Left ventricle myocardium inferior (tissue), 1 donor: ENCODE data around the gene KIAA1328. TPM values are rescaled to one million over a fixed set of nuclear protein-coding genes. Genes with fewer than 3 reads are reported as not detected.

ENCODE experiments used
- DNase-seq: peaks from one replicate; pipeline ENCODE4 v3.0.0-alpha.2; 2020
- H3K27ac ChIP-seq: fragments of 200-600 bp; replicated peaks from 2 replicates; pipeline ENCODE4 v1.8.0; 2021
- H3K27me3 ChIP-seq: fragments of 200-600 bp; 2 replicates; pipeline ENCODE4 v1.8.0; 2021; ENCODE audit warnings: low read depth
- H3K36me3 ChIP-seq: fragments of 200-600 bp; 2 replicates; pipeline ENCODE4 v1.8.0; 2021
- H3K4me1 ChIP-seq: fragments of 200-600 bp; 2 replicates; pipeline ENCODE4 v1.8.0; 2021
- H3K4me3 ChIP-seq: fragments of 200-600 bp; 2 replicates; pipeline ENCODE4 v1.8.0; 2021; ENCODE audit warnings: mild to moderate bottlenecking, moderate library complexity
- H3K9me3 ChIP-seq: fragments of 200-600 bp; replicated peaks from 2 replicates; pipeline ENCODE4 v1.8.0; 2021
- CTCF ChIP-seq: fragments of 200-600 bp; IDR thresholded peaks from 2 replicates; pipeline ENCODE4 v1.8.0; 2021; ENCODE audit warnings: antibody characterized with exemption, mild to moderate bottlenecking, borderline replicate concordance
- intact Hi-C: fragments of 100-400 bp; cut with micrococcal nuclease; formaldehyde crosslinking; loops from one replicate; pipeline ENCODE4 v1.11.0; 2022
- total RNA-seq: library from RNA; stranded (reverse); fragmentation: NEBNext Ultra II Directional; extraction: Animal tissue kit (Norgen Biotek cat#: 25700); gene quantifications from one replicate; pipeline ENCODE4 v1.2.1, GENCODE V29; 2021
- donor health status: DM: no; HTN: yes; CAD: no; lungs with severe emphysema.

KIAA1328 gene
- total RNA-seq, 1 donor from 2014 or later, result 4.0 TPM

GRCh38 chr18:36811430-36811829 is 17.5 kb upstream of the KIAA1328 start:
- Histone ChIP-seq H3K27ac (no peak overlapping the region), H3K4me3 (no peak overlapping the region), H3K36me3 (peaks cover 7% of the 10 kb centered on the region), H3K4me1 (peaks cover 28% of the 10 kb centered on the region), H3K9me3 (no peaks in the 10 kb centered on the region), H3K27me3 (no peaks in the 10 kb centered on the region)
- no peak for TF ChIP-seq CTCF
- no peak for DNase-seq
- intact Hi-C loops, result loop anchor here (10.0 kb wide), 1 partner anchor 57 kb away; no protein-coding TSS in a partner anchor

GRCh38 chr18:36811955-36812354 is 17.0 kb upstream of the KIAA1328 start:
- intact Hi-C loops, result loop anchor here (10.0 kb wide), 1 partner anchor 57 kb away; no protein-coding TSS in a partner anchor

GRCh38 chr18:36812678-36813077 is 16.2 kb upstream of the KIAA1328 start:
- no peak for TF ChIP-seq CTCF
- peaks cover 32% of the 10 kb centered on the region for H3K4me1 ChIP-seq
- DNase-seq, result no peak
- no peak overlapping the region for H3K27ac ChIP-seq
- peaks cover 8% of the 10 kb centered on the region for H3K36me3 ChIP-seq
- H3K9me3 ChIP-seq, result no peaks in the 10 kb centered on the region
- H3K27me3 ChIP-seq, result no peaks in the 10 kb centered on the region
- H3K4me3 ChIP-seq, result no peak overlapping the region
- intact Hi-C loops, result loop anchor here (10.0 kb wide), 1 partner anchor 58 kb away; no protein-coding TSS in a partner anchor

More at GRCh38 chr18:36811955-36812354, 17.0 kb upstream of the KIAA1328 start:
- Histone ChIP-seq H3K27ac (no peak overlapping the region), H3K4me1 (peaks cover 30% of the 10 kb centered on the region), H3K36me3 (peaks cover 7% of the 10 kb centered on the region), H3K4me3 (no peak overlapping the region), H3K27me3 (no peaks in the 10 kb centered on the region), H3K9me3 (no peaks in the 10 kb centered on the region)
- no peak for TF ChIP-seq CTCF
- DNase-seq, result no peak

GRCh38 chr18:36813101-36813775 is 15.7 kb upstream of the KIAA1328 start:
- H3K4me3 ChIP-seq, result no peak overlapping the region
- peaks cover 14% of the 10 kb centered on the region for H3K36me3 ChIP-seq
- no peak for DNase-seq
- peaks cover 32% of the 10 kb centered on the region for H3K4me1 ChIP-seq
- H3K27ac ChIP-seq, result no peak overlapping the region
- no peak for TF ChIP-seq CTCF
- no peaks in the 10 kb centered on the region for H3K9me3 ChIP-seq
- intact Hi-C loops, result loop anchor here (10.0 kb wide), 1 partner anchor 58 kb away; no protein-coding TSS in a partner anchor
- H3K27me3 ChIP-seq, result no peaks in the 10 kb centered on the region

GRCh38 chr18:36813824-36814223 is 15.1 kb upstream of the KIAA1328 start:
- H3K9me3 ChIP-seq, result no peaks in the 10 kb centered on the region
- H3K4me1 ChIP-seq, result peaks cover 32% of the 10 kb centered on the region
- intact Hi-C loops, result loop anchor here (10.0 kb wide), 1 partner anchor 59 kb away; no protein-coding TSS in a partner anchor
- H3K4me3 ChIP-seq, result no peak overlapping the region
- TF ChIP-seq CTCF, result no peak
- H3K27ac ChIP-seq, result no peak overlapping the region
- no peaks in the 10 kb centered on the region for H3K27me3 ChIP-seq
- H3K36me3 ChIP-seq, result peaks cover 19% of the 10 kb centered on the region
- DNase-seq, result no peak
